ENCODE measurements around the gene PRDM10.

DNA sequence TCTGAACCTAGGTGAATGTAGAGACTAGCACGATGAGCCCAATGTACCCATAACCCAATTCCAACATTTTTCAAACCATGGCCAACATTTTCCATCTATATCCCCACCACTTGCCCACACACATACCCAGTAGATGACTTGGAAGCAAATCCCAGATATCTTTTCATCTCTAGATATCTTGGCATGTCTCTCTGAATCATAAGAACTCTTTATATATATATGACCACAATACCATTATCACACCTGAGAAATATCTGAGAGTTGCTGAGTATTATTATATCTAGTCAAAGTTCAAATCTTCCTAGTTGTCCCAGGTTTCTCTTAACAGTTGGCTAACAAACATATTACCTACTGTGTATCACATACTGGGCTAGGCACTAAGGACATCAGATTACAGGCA is 69.4 kb downstream of the PRDM10 start:
- TF ChIP-seq, protein P1, sequence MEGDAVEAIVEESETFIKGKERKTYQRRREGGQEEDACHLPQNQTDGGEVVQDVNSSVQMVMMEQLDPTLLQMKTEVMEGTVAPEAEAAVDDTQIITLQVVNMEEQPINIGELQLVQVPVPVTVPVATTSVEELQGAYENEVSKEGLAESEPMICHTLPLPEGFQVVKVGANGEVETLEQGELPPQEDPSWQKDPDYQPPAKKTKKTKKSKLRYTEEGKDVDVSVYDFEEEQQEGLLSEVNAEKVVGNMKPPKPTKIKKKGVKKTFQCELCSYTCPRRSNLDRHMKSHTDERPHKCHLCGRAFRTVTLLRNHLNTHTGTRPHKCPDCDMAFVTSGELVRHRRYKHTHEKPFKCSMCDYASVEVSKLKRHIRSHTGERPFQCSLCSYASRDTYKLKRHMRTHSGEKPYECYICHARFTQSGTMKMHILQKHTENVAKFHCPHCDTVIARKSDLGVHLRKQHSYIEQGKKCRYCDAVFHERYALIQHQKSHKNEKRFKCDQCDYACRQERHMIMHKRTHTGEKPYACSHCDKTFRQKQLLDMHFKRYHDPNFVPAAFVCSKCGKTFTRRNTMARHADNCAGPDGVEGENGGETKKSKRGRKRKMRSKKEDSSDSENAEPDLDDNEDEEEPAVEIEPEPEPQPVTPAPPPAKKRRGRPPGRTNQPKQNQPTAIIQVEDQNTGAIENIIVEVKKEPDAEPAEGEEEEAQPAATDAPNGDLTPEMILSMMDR (IDR thresholded peaks at IDR 0.05), result no peak
- no peak for TF ChIP-seq POLR2A (IDR thresholded peaks at IDR 0.05)
